Activated T-helper 2 cell treated with anti-CD3 and anti-CD28 coated beads, Interferon-gamma antibody, Interleukin-2, Interleukin-4, amounts not matched to agents 10 μg/mL and 5 μg/mL and 100 μg/mL, durations not matched to agents 14 hours and 24 hours and 36 hours (primary cell): ENCODE data around the gene CMTM7. TPM values are rescaled to one million over a fixed set of nuclear protein-coding genes. Genes with fewer than 3 reads are reported as not detected.

Experiments used
- DNase-seq: peaks from one replicate; pipeline ENCODE4 v3.0.0; 2021; ENCODE audit warnings: low spot score
- H3K27ac Mint-ChIP-seq: one replicate; pipeline ENCODE4 v1.8.0; 2021; ENCODE audit warnings: mixed read lengths
- H3K27me3 Mint-ChIP-seq: one replicate; pipeline ENCODE4 v1.8.0; 2021; ENCODE audit warnings: low read depth, mixed read lengths
- H3K36me3 Mint-ChIP-seq: one replicate; pipeline ENCODE4 v1.8.0; 2021; ENCODE audit warnings: low read depth, mixed read lengths
- H3K4me1 Mint-ChIP-seq: one replicate; pipeline ENCODE4 v1.8.0; 2021; ENCODE audit warnings: low read depth, mixed read lengths
- H3K4me3 Mint-ChIP-seq: one replicate; pipeline ENCODE4 v1.8.0; 2021; ENCODE audit warnings: low read depth, mild to moderate bottlenecking, moderate library complexity, mixed read lengths
- H3K9me3 Mint-ChIP-seq: one replicate; pipeline ENCODE4 v1.8.0; 2021; ENCODE audit warnings: mixed read lengths
- intact Hi-C: fragments of 100-400 bp; cut with micrococcal nuclease; formaldehyde crosslinking; loops from one replicate; pipeline ENCODE4 v1.15.1; 2023
- total RNA-seq: library from RNA; stranded (reverse); gene quantifications from 2 replicates; pipeline ENCODE4 v1.2.3, GENCODE V29; 2022

CMTM7 gene
- total RNA-seq, 1 donor from 2014 or later, result 60.9 TPM

DNA sequence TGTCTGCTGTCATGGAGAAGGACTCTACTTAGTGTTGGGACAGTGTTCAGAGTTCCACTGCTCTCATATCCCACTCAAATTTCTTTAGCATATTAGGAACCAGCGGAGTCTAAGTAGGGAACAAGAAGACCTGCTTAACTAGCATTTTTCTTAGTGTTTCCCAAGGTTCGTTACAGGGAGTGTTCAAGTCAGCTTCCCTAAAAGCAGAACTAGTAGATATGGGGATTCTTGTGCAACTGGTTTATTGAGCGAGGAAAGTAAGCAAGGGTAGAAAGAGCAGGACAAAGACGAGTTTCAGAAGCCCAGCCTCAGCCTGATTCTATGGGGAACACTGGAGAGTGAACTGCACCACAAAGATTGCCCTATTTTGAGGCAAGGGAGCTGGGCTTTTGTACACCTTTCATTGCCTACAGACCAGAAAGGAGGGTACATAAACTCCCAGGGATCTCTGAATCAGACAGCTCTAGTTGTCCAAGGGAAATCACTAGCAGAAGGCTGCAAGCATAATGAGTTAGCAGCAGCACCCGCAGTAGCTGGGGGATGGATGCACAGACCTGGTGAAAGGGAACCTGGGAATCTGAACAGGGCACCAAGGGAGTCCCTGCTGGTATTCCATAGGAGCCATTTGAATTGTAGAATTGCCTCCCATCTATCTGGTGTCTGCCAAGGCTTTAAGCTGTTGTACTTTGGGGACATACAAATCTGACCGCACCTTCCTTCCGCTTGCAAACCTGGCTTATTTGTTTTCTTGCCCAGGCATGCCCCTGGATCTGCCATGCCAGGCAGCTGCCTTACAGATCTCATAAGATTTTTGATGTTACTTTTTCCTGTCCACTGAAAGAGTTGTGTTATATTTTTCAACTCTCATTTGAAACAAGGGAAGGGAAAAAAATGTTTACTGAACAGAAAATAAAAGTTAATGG, 15.1 kb downstream of the CMTM7 start:
- H3K4me3 Mint-ChIP-seq, result no peak overlapping the region
- H3K27me3 Mint-ChIP-seq, result no peaks in the 10 kb centered on the region
- no peak overlapping the region for H3K27ac Mint-ChIP-seq
- DNase-seq, result no peak
- peaks cover 46% of the 10 kb centered on the region for H3K4me1 Mint-ChIP-seq
- H3K9me3 Mint-ChIP-seq, result no peaks in the 10 kb centered on the region
- intact Hi-C loops, result no loop called here
- H3K36me3 Mint-ChIP-seq, result peaks cover 50% of the 10 kb centered on the region

DNA sequence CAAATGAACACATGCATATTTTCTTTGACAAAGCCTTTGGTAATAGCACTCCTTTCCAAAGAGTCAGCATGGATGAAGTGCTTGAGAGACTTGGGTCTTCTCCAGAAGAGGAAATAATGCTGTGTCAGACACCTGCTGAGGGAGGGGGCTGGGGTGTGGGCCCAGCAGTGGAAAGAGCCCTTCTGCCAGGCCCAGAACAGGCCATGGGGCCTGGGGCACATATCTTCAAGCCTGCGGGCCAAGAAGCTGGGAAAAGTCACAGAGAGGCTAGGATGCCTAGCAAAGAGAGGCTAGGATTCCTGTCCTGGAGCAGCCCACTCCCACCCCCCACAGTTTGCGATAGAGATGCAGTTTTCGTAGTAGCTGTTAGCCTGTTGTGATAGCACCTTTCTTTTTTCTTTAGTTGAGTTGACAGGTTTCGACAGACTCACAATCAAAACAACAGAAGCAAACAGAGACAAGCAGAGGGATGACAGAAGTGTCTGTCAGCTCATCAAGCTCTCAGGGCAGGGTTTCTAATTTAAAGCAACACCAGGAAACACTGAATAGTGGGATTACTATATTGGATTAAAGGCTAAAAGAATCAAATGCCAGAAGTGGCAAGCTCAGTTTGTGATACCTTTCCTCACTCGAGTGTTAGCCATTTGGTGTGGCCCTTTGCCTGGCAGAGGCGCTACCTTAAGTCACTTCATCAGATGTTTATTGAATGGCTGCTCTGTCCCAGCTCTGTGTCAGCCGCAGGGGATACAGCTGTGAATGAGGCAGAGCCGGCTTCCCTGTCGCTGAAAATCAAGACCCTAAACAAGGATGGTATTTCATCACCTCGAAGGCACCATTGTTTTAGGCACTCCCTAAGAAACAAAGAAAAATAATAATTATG, 19.0 kb downstream of the CMTM7 start:
- H3K4me3 Mint-ChIP-seq, result no peak overlapping the region
- H3K9me3 Mint-ChIP-seq, result no peaks in the 10 kb centered on the region
- H3K4me1 Mint-ChIP-seq, result peaks cover 51% of the 10 kb centered on the region
- H3K36me3 Mint-ChIP-seq, result peaks cover 36% of the 10 kb centered on the region
- H3K27me3 Mint-ChIP-seq, result no peaks in the 10 kb centered on the region
- intact Hi-C loops, result no loop called here
- H3K27ac Mint-ChIP-seq, result peak overlapping the region; percentile 26
- DNase-seq, result no peak

DNA sequence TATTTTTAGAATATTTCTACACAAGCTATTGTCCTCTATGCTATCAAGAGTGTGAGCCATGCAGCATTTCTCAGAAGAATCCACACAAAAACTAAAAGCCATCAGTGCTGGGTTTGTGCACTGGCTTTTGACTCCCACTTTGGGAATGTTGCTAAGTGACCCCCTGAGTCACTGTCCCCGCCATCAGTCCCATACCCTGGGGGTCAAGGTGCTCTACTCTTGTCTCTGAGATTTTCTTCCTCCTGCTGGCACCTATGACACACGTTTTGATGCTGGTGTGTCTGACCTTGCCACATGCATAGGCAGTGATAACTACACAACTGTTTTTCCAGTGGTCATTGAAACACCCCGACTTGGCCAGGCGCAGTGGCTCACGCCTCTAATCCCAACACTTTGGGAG, 19.8 kb downstream of the CMTM7 start:
- DNase-seq, result no peak
- Mint-ChIP-seq H3K36me3 (peaks cover 32% of the 10 kb centered on the region), H3K9me3 (no peaks in the 10 kb centered on the region), H3K4me3 (no peak overlapping the region), H3K27ac (peak overlapping the region; percentile 7), H3K27me3 (no peaks in the 10 kb centered on the region), H3K4me1 (peaks cover 48% of the 10 kb centered on the region)
- intact Hi-C loops, result no loop called here

DNA sequence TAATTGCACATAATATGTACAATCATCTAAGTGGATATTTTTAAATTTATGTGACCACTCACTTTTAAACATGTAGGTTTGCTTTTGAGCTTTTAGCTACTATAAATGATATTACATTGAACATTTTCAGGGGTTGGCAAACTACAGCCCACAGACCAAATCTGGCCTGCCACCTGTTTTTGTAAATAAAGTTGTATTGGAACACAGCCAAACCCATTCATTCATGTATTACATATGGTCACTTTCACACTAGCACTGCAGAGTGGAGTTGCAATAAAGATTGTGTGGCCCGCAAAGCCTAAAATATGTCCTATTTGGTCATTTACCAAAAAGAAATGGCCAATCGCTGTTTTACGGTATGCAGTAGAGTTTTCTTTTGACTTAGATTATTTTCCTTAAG, 21.2 kb downstream of the CMTM7 start:
- Mint-ChIP-seq H3K9me3 (no peaks in the 10 kb centered on the region), H3K27ac (no peak overlapping the region), H3K27me3 (no peaks in the 10 kb centered on the region), H3K4me3 (no peak overlapping the region), H3K36me3 (peaks cover 34% of the 10 kb centered on the region), H3K4me1 (peaks cover 53% of the 10 kb centered on the region)
- intact Hi-C loops, result no loop called here
- DNase-seq, result no peak

GRCh38 chr3:32413845-32414521, 22.3 kb downstream of the CMTM7 start:
- no peak for DNase-seq
- Mint-ChIP-seq H3K4me1 (peaks cover 58% of the 10 kb centered on the region), H3K27me3 (no peaks in the 10 kb centered on the region), H3K27ac (peak overlapping the region; percentile 83), H3K4me3 (peak overlapping the region; percentile 15), H3K9me3 (peaks cover 7% of the 10 kb centered on the region), H3K36me3 (peaks cover 44% of the 10 kb centered on the region)
- intact Hi-C loops, result loop anchor here (2.0 kb wide), 2 partner anchors 13 to 47 kb away; no protein-coding TSS in a partner anchor

DNA sequence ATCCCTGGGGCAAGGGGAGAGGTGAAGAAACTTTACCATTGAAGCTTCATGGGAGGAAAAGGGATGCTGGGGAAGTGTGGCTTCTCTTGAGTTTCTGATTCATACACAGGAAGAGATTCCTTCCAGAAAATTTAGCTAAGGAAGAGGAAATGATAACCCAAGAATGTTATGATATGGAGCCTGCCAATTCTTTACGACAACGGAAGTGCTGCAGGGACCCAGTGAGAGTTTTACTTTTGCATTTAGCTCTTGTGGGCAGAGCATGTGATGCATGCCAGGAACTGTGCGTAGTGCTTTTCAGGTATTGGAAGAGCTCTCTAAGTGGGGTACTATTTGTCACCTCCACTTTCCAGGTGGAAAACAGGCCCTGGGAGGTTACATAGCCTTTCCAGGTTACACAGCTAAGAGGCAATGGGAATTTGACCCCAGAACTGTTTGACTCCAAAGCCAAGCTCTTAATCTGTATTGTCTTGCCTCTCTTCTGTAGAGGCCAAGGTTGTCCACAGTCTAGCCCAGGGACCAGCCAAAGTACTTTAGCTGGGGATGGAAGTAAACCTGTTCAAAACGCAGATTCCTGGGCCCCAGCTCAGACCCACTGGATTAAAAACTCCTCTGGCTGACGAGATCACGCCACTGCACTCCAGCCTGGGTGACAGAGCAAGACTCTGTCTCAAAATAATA, 23.0 kb downstream of the CMTM7 start:
- Mint-ChIP-seq H3K4me3 (peak overlapping the region; percentile 15), H3K36me3 (peaks cover 45% of the 10 kb centered on the region), H3K9me3 (peaks cover 14% of the 10 kb centered on the region), H3K27ac (peak overlapping the region; percentile 83), H3K27me3 (no peaks in the 10 kb centered on the region), H3K4me1 (peaks cover 59% of the 10 kb centered on the region)
- intact Hi-C loops, result loop anchor here (2.0 kb wide), 2 partner anchors 14 to 46 kb away; no protein-coding TSS in a partner anchor
- peak; percentile 43 for DNase-seq

GRCh38 chr3:32419742-32420125, 28.1 kb downstream of the CMTM7 start:
- Mint-ChIP-seq H3K4me3 (peak overlapping the region; percentile 27), H3K36me3 (peaks cover 45% of the 10 kb centered on the region), H3K9me3 (peaks cover 14% of the 10 kb centered on the region), H3K27ac (peak overlapping the region; percentile 88), H3K27me3 (no peaks in the 10 kb centered on the region), H3K4me1 (peaks cover 76% of the 10 kb centered on the region)
- intact Hi-C loops, result loop anchor here (1.0 to 2.0 kb wide), 2 partner anchors 9 to 13 kb away; no protein-coding TSS in a partner anchor
- no peak for DNase-seq

DNA sequence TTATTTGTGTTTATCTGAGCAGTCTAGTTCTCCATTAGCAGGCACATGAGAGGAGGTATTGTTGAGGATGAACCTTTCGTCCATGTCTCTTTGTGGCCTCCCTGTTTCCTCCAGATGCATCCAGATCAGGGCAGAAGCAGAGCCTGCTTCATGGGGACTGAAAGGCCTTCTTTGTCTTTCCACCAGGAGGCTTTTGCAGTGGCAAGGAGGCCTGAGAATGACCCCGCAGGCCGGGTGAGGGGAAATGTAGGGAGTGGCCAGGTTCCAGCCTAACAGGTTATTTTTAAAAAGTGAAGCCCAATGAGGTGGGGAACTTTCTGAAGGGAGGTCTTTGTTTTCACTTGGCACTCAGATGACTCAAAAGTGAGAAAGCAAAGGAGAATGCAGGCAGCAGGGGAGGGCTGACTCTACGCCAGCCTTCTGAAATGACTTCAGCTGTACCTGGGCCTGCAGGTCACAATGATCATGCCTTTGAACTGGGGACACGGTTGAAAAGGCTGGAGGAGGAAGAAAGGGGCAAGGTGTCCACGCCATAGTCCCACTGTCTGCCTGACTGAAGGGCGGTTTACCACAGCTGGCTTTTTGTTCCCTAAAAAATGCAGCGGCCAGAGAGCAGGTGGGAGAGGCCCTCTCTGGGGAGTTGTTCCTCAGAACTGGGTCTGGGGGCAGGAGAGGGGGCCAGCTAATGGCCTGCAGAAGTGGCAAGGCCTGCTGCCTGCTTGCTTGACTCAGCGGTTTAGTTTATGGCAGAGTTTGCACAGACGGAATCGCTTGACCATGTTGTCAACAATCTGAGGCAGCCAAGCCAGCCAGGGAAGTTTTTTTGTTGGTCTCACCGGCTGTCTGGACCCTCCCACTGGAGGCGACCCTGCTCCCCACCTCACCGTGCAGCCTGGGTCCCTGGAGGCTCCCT, 28.7 kb downstream of the CMTM7 start:
- DNase-seq, result no peak
- H3K27me3 Mint-ChIP-seq, result no peaks in the 10 kb centered on the region
- H3K4me1 Mint-ChIP-seq, result peaks cover 72% of the 10 kb centered on the region
- intact Hi-C loops, result loop anchor here (1.0 kb wide), 1 partner anchor 8 kb away; no protein-coding TSS in a partner anchor
- H3K9me3 Mint-ChIP-seq, result peaks cover 14% of the 10 kb centered on the region
- peak overlapping the region; percentile 27 for H3K4me3 Mint-ChIP-seq
- peaks cover 45% of the 10 kb centered on the region for H3K36me3 Mint-ChIP-seq
- peak overlapping the region; percentile 88 for H3K27ac Mint-ChIP-seq

DNA sequence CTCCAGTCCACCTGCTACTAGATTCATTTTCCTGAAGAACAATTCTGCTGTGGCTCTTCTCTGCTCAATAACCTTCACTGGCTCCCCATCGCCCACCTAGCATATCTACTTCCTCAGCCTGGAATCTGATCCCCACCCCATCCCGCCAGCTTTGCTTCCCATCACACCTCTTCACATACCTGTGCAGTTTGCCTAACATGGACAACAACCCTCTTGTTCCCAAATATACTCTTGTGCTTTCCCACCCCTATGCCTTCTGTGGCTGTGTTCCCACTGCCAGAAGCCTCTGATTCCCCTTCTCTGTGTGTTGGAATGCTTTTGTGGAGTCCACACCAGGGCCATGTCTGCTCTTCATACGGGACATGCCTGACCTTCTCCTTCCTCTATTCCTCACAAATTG, 29.5 kb downstream of the CMTM7 start:
- no peak for DNase-seq
- H3K4me3 Mint-ChIP-seq, result no peak overlapping the region
- peaks cover 67% of the 10 kb centered on the region for H3K4me1 Mint-ChIP-seq
- peaks cover 14% of the 10 kb centered on the region for H3K9me3 Mint-ChIP-seq
- intact Hi-C loops, result no loop called here
- peaks cover 38% of the 10 kb centered on the region for H3K36me3 Mint-ChIP-seq
- no peaks in the 10 kb centered on the region for H3K27me3 Mint-ChIP-seq
- H3K27ac Mint-ChIP-seq, result peak overlapping the region; percentile 68

DNA sequence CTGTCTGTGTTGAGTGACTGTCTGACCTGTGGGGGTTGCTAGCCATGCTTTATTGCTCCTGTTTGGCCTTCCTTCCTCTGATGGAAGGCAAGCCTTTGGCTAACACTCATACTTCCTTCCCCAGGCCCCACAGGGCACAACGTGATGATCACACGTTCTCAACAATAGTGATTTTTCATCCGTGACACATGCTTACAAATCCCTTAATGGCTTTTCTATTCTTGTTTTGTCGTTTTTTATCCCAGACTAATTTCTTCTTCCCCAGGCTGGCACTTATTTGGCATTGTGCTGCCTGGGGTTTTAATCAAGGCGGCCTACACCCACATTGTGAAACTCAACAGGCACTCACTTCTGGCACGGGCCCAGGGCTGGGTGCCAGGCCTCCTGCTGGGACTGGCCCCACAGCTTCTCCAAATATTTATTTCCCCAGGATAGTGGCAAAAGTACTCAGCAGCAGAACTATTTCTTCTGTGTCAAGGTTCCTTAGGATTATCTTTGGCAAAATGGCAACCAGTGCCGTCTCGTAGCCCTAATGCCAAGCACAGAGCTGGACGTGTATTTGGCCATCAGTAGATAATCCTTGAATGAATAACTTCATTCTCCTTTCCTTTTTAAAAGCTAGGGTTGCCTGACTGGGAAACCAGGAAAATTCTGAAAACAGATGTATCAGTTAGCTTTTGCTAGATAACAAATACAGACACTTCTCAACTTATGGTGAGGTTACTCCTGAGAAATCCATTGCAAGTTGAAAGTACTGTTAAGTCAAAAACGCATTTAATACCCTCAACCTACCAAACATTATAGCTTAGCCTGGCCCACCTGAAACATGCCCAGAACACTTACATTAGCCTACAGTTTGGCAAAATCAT, 30.6 kb downstream of the CMTM7 start:
- H3K27me3 Mint-ChIP-seq, result no peaks in the 10 kb centered on the region
- intact Hi-C loops, result no loop called here

More for the DNA sequence above, 30.6 kb downstream of the CMTM7 start:
- peak; percentile 2 for DNase-seq
- no peak overlapping the region for H3K27ac Mint-ChIP-seq
- H3K9me3 Mint-ChIP-seq, result peaks cover 14% of the 10 kb centered on the region
- peaks cover 64% of the 10 kb centered on the region for H3K4me1 Mint-ChIP-seq
- peaks cover 34% of the 10 kb centered on the region for H3K36me3 Mint-ChIP-seq
- no peak overlapping the region for H3K4me3 Mint-ChIP-seq
